Measurements from ENCODE around the gene BMP8B. TPM values are rescaled to one million over a fixed set of nuclear protein-coding genes. Genes with fewer than 3 reads are reported as not detected.
"Not testable (repeated sequence)": the region's sequence is repeated elsewhere in the genome, so short reads cannot be mapped to it uniquely, and the experiment has no call there.

Gene BMP8B
- total RNA-seq, 1 experiment from 2014 or later = 0.51 TPM

DNA sequence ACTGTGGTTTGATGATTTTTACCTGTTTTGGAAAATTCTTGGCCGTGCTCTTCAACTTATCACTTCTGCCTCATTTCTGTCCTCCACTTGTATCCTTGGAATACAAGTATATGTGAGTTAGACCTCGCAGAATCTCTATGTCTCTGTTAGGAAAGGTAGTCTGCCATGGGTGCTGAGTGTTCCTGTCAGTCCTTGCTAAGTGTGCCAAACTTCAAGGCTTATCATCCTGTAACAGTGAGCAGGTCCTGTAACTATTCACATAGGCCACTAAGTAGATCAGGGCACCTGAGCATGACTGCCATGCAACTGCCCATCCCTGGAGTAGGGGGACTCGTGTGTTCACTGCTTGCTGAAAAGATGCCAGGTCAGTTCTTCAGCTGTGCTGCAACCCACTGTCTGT, 24.2 kb upstream of the BMP8B start:
- DNase-seq (ENCODE audit: low read depth) = no peak

DNA sequence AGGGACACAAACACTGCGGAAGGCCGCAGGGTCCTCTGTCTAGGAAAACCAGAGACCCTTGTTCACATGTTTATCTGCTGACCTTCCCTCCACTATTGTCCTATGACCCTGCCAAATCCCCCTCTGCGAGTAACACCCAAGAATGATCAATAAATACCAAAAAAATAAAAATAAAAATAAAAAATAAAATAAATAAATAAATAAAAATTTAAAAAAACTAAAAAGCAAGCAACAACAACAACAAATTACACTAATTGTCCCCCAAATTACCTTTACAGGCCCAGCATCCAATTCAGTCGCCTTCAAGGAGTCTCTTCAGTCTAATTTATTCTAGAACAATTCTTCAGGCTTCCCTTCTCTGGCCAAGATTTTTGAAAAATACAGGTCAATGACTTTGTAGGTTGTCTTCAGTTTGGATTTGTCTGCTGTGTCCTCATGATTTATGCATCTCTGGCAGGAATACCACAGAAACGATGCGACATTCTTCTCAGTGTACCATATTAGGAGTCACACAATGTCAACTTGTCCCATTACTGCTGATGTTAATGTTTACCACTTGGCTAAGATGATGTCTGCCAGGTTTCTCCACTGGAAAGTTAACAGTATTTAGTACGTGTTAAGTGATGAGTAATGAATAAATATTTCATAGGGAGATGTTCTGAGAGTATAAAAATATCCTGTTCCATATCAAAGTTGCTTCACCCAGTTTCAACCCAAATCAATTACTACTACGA, 20.3 kb upstream of the BMP8B start:
- DNase-seq (ENCODE audit: low read depth) = no peak

DNA sequence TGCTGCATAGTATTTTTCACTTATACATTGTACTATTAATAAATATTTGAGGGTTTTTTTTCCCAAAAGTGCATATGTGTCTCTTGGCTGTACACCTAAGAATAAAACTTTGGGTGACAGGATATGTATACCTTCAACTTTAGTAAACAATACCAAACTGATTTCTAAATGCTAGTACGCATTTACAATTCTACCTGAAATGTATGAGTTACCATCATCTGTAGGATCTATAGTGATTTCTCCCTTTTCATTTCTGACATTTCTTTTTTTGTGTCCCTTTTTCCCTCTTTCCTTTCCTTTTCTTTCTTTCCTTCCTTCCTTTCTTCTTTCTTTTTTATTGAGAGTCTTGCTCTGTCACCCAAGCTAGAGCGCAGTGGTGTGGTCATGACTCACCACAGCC, 16.7 kb upstream of the BMP8B start:
- DNase-seq (ENCODE audit: low read depth) = no peak

DNA sequence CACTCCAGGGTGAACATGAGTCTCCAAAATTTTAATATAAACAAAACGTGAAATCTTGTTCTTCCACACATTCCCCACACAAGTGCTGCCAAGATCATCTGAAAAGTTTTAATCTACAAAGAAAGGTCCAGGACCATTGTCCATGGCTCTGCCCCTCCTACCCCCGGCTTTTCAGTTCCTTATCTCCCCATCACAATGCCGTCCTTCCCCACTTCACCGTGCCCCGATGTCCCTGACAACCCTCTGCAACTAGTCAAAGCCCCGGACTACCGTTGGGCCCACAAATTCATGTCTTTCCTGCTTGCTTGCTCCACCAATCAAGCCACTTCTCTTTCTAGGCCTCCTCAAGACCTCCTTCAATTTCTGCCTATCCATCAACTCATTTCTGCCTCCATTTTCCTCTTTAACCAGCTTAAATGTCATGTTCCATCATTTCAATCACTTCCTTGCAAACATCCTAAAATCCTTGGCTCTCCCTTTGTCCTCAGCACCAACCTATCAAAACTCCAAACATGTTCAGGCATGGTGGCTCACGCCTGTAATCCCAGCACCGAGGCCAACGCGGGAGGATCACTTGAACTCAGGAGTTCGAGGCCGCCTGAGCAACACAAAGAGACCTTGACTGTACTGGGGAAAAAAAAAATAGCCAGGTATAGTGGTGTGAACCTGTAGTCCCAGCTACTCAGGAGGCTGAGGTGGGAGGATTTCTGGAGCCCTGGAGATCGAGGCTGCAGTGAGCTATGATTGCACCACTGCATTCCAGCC, 14.0 kb upstream of the BMP8B start:
- DNase-seq (ENCODE audit: low read depth) = no peak

DNA sequence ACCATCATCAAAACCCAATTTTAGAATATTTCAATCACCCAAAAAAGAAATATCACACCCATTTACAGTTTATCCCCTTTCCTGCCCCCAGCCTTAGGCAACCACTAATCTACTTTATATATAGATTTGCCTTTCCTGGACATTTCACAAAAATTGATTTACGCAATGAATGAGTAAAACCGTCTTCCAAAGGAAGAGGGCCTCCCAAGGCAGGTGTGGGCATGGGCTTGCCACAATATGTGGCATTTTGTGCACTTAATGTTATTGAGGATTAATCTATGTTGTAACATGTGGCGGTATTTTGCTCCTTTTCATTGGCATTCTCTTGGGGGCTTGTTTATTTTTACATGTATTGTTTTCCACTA, 11.8 kb upstream of the BMP8B start:
- no peak for DNase-seq (ENCODE audit: low read depth)

DNA sequence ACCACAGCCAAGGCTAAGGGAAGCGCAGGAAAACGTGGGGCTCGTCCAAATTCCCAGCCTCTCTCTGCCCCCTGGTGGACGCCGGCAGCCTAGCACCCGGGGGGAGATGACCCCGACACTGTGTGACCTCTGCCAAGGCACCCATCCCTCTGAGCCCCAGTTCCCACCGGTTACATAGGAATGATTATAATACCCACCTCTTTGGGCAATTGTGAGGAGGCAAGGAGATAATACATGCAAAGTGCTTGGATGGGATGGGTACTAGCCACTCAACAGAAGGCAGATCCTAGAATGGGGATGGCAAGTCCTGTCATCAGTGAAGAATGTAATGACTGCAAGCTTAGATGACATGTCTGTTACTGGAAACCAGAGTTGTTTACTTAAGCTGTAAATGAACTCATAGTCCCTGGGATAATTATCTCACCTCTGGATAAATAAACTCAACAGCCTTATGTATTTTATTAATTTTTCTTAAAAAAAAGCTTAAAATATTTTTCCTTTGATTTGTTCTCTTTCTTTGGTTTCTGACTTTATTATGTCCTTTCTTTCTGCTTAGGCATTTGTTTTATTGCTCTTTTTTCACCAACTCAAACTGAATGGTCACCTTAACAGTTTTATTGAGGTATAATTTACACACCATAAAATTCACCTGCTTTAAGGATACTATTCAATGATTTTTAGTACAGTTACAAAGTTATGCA, 11.3 kb upstream of the BMP8B start:
- DNase-seq (ENCODE audit: low read depth) = peak; percentile 80

DNA sequence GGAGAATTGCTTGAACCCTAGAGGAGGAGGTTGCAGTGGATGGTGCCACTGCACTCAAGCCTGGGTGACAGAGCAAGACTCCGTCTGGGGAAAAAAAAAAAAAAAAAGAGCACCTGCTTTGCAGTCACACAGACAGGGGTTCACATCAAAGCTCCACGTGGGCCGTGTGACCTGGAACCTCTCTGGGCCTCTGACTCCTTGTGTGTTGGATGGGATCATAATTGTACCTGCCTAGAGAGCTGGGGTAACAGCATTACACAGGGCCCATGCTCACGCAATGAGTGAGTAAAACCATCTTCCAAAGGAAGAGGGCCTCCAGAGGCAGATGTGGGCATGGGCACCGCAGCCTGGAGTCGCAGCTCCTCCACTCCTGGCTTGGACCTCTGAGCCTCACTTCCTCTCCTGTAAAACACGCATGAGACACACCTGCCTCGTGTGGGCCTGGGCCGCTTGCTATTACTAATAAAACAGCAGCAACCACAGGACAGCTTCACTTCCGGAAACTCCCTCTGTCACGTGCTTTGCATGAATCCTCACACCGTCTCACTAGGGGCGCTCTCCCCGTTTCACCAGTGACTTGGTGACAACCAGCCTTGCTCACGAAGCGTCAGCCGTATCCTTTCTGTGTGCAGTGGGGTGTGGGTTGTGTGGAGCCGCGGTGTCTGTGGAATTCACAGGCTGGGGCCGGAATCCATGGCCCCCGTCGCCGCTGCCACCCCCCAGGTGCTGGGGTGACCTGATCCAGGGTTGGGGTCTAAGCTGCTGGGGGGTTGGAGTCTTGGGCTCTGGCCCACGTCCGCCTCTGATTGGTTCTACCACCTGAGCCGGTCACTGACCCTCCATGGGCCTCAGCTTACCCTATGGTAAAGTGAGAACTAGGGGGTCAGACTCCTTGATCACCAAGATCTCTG, 10.4 kb upstream of the BMP8B start:
- peak; percentile 89 for DNase-seq (ENCODE audit: low read depth)

DNA sequence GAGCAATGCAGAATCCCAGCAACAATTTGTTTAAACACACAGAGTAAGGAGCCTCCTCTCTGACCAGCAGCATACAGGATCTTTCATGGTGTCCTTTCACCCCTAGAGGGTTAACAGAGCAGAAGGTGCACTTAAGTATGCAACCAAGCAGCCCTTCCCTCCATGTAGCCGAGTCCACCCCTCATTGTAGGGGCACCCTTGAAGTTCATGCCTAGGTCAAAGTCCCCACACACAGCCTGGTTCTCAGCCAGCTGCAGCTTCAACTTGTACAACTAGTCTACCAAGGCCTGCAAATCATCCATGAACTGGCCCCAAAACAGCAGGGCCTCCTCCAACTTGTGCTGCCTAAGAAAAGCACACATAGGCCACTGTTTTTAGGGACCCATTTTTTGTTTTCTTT, 7.0 kb upstream of the BMP8B start:
- no peak for DNase-seq (ENCODE audit: low read depth)

DNA sequence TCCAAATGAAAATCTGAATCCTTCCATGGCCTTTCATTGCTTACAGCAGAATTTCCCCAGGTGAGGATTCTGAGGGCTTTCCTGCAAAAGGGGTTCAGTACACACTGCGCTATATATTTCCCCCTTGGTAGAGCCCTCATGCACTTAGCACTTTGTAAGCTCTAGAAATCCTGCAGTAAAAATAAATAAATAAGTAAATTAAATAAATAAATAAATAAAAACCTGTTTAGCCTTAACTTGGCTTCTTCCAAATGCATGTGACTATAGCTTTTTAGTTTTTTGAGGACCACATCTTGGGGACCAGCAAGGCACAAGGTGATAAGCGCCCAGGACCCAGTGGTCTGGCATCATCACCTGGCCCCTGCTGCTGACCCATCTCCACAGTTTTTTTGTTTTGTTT, 3.2 kb upstream of the BMP8B start:
- no peak for DNase-seq (ENCODE audit: low read depth)

DNA sequence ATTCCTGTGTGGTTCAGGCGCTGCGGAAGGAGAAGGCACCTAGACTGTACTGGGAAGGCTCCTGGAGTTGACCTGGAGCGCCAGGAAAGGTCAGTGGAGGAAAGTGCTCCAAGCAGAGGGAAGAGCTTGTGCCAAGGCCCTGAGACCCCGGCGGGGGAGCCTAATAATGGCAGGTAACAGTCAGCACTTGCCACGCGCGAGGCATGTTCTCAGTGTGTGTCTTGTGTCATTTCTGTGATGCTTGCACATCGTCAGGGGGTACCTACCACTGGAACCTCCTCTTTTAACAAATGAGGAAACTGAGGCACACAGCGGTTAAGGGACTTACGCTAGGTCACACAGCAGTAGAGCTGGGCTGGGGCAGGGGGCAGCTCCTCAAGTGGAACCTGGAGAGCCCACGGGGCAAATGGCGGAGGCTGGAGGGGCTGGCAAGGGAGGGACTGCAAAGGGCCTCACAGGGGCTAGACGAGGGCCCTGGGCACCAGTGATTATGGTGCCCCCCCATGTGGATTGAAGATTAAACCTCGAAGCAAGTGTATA, 976 bp upstream of the BMP8B start:
- no peak for DNase-seq (ENCODE audit: low read depth)

DNA sequence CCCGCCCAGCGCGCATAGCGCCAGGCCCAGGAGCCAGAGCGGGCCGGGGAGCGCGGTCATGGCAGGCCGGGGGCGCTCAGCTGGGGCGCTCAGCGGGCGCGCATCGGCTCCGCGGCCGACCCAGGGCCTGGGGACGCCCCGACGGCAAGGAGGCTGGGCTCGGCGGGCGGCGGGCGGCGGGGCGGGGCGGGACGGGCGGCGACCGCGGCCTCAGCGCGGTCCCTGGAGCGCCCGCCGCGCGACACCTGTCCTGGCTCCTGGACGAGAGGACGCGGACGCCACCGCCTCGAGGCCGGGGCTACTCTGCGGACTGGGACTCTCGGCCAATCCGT, 273 bp downstream of the BMP8B start:
- DNase-seq (ENCODE audit: low read depth) = no peak

DNA sequence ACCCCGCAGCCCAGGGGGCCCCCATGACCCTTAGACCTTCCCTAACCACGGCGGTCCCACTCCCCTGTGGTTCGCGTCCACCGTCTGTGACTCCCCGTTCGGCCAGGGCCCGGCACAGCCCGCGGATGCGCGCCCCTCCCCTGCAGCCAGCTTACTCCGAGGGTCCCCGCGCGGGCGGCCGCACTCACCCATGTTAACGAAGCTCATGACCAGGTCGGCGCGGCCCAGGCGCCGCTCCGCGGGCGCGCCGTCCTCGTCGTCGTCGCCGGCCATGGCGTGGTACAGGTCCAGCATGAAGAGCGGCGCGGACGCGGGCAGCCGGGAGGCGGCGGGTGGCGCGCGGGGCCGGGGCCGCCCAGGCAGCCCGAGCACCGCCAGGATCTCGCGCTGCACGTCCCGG, 701 bp downstream of the BMP8B start:
- DNase-seq (ENCODE audit: low read depth) = not testable (repeated sequence)

DNA sequence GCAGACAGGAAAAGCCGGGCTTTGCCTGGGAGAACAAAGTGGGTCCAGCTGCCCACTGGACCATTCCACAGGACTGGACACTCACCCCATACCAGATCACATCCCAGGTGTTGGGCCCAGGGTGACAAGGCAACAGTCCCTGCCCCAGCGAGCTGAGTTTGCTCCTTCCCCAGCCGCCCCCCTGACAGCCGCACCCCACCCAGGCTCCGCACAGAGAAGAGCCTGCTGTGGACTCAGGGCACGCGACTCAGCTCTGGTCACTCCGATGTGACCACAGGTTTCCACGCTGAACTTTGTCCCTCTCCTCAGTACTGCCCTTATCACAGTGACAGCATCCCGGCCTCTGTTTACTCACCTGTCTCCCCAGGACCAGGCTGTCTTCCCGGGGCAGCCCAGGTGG, 1.2 kb downstream of the BMP8B start:
- no peak for DNase-seq (ENCODE audit: low read depth)

DNA sequence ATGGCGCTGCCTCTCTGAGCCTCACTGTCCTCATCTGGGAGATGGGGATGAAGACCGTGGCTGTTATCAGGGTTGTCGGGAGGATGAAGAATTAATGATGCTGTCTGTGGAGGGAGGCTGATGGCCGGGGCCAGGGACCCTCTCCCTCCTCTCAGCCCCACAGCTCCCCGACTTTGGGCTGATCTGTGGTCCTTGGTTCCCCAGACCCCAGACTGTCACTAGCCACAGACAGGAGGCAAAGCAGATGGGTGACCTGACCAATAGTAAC, 1.6 kb downstream of the BMP8B start:
- not testable (repeated sequence) for DNase-seq (ENCODE audit: low read depth)

DNA sequence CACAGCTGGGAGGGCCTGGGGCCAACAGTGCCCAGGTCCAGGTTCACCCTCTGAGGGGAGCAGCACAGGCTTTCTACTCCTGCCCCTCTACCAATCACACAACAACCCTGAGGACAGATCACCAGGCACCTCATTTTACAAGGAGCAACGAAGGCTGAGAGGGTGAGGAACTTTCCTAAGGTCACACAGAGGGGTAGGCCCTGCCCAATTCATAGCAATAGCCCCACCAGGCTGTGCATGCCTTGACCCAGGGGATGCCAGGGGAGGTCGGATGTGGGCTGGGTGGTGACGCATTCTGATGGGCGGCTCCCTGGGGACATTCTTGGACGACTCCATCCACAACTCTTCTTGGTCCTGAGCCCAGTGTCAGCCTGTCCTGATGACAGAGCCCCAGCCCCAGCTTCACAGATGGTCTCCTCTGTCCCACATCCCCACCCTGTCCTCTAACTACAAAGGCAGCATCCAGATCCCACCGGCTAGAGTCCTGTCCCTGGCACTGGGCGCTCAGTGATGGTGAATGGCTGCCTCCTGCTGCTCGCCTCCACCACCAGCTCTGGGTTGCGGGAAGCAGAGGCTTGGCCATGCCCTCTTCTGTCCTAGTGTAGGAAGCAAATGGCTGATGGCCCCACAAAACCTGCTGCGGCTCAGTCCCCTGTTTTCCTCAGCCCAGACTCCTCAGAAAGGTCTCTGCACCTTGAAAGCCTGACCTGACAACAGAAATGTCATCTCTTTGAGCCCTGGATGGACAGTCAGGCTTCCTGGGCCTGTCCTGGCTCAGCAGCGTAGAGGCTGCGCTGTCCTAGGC, 2.2 kb downstream of the BMP8B start:
- DNase-seq (ENCODE audit: low read depth) = not testable (repeated sequence)

DNA sequence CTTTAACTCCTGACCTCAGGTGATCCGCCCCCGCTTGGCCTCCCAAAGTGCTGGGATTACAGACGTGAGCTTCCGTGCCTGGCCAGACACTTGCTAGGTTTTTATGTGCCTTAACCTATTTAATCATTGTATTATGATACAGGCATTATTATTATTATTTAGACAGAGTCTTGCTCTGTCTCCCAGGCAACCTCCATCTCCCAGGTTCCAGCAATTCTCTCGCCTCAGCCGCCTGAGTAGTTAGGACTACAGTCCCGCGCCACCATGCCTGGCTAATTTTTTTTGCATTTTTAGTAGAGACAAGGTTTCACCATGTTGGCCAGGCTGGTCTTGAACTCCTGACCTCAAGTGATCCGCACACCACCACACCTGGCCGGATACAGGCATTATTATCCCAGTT, 6.0 kb downstream of the BMP8B start:
- DNase-seq (ENCODE audit: low read depth) = not testable (repeated sequence)

DNA sequence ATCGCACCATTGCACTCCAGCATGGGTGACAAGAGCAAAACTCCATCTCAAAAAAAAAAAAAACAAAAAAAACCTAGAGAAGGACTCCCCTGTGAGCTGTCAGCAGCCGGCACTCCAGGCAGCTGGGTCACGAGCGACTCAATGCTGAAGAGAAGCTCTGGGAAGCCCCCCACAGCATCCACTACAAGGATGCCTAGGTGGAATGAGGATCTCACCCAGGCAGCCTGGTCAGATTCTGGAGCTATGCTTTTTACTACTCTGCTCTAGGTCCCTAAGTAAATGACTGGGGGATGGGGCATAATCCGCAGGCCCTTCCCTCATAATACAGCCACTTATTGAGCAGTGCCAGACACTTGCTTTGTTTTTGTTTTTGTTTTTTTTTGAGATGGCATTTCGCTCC, 6.6 kb downstream of the BMP8B start:
- no peak for DNase-seq (ENCODE audit: low read depth)

DNA sequence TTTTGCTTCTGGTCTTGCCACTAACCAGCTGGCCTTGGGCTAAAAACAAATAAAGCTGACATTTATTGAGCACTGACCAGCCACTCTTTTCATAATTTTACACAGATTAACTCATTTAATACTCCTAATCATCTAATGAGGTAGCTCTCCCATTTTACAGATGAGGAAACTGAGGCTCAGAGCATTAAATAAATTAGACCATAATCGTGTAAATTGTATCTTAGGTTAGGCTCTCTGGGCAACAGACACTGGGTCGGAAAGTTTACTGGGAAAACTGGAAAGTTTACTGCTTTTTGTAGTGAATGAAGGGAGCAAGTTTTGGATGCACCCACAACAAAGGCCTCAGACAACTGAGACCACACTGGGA, 7.3 kb downstream of the BMP8B start:
- no peak for DNase-seq (ENCODE audit: low read depth)

DNA sequence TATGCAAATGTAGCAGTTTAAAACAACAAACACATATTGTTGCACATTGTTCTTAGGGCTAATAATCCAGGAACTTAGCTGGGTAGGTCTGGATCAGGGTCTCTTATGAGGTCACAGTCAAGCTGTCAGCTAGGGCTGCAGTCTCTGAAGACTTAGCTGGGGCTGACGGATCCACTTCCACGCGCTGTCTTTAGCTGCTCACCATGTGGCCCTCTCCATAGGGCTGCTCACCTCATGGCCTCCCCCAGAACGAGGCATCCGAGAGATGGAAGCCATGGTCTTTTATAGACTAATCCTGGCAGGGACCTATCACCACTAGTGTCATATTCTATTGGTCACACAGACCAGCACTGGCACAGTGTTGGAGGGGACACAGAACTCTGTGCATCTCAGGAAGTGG, 8.8 kb downstream of the BMP8B start:
- no peak for DNase-seq (ENCODE audit: low read depth)

DNA sequence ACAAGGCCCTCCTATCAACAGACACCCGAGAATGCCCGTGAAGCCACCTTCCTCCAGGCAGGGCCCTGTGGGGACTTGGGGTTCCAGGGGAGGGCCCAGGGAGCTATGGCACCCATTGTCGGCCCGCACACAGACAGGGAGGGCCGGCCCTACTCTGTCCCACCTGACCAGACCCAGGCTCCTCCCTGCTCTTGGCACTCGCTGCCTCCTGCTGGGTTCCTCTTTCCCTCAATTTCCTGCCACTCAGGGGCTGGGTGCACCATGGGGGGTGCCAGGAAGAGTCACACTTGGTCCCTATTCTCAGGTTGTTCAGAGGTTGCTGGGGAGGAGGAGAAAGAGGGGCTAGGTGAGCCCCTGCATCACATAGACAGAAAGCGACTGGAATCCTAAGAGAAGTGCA, 9.5 kb downstream of the BMP8B start:
- no peak for DNase-seq (ENCODE audit: low read depth)

DNA sequence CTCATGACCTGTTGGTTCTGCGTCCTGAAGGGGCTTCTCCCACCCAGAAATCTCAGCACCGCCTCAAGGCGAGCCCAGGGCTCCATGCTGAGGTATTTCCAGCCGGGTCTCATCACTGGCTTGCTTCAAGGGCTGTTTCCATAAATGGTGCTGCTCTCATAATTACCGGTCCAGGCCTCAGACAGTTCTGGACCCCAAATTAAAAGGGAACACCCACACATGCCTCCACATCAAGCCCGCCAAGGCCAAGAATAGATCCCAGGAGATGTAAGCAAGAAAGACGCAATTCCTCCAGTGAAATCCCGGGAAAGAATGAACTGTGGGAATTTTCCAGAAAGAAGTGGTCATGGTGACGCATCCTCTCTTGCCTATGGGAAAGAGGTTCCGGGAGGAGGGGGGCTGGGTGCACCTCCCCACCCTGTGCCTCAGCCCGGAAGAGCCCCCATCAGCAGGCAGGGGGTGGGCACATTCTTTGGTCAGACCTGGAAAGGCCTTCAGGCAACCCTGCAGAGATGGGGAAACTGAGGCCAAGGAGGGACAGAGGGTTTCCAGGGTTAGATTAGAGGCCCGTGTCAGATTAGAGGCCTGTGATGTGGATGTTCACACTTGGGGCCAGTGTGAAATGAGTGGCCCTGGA, 10.1 kb downstream of the BMP8B start:
- not testable (repeated sequence) for DNase-seq (ENCODE audit: low read depth)
